ENCODE data around the gene OSBPL8. TPM values are rescaled to one million over a fixed set of nuclear protein-coding genes. Genes with fewer than 3 reads are reported as not detected.

The OSBPL8 gene
- total RNA-seq, 4 donors from 2014 or later: 25.6 to 46.0 (median 43.4) TPM

- no peak for TF ChIP-seq CTCF (IDR thresholded peaks at IDR 0.05 in 4 of 5, conservative IDR thresholded peaks at IDR 0.05 in 1 of 5)
- in situ Hi-C loops (cut with MboI; ENCODE audit: low sequenced_read_pairs in 4 of 4): no loop called here
Observed at GRCh38 chr12:76546889-76547288, 12.7 kb downstream of the OSBPL8 start.

GRCh38 chr12:76545486-76545885 lies 14.1 kb downstream of the OSBPL8 start:
- intact Hi-C loops (cut with DNase I; ENCODE audit: low total_unique reads): no loop called here
- no peak for TF ChIP-seq CTCF (IDR thresholded peaks at IDR 0.05 in 4 of 5, conservative IDR thresholded peaks at IDR 0.05 in 1 of 5)
- no peak for TF ChIP-seq POLR2A (IDR thresholded peaks at IDR 0.05)
- no peak for ATAC-seq
- H3K9me3 ChIP-seq: no peaks in the 10 kb centered on the region
- no peak for DNase-seq
- in situ Hi-C loops (cut with MboI; ENCODE audit: low sequenced_read_pairs in 4 of 4): no loop called here
- H3K27me3 ChIP-seq: no peaks in the 10 kb centered on the region
- no peaks in the 10 kb centered on the region for H3K36me3 ChIP-seq
- no peak overlapping the region for H3K27ac ChIP-seq
- no peak overlapping the region for H3K4me3 ChIP-seq
- H3K4me1 ChIP-seq: peaks cover 41 to 44% of the 10 kb centered on the region in 2 donors

More at GRCh38 chr12:76546889-76547288, 12.7 kb downstream of the OSBPL8 start:
- Histone ChIP-seq H3K27me3 (no peaks in the 10 kb centered on the region), H3K27ac (no peak overlapping the region), H3K9me3 (no peaks in the 10 kb centered on the region), H3K4me3 (no peak overlapping the region), H3K36me3 (no peaks in the 10 kb centered on the region), H3K4me1 (peaks cover 53 to 55% of the 10 kb centered on the region in 2 donors)
- intact Hi-C loops (cut with DNase I; ENCODE audit: low total_unique reads): no loop called here
- DNase-seq (no peak), ATAC-seq (no peak)

- DNase-seq: no peak
- in situ Hi-C loops (cut with MboI; ENCODE audit: low sequenced_read_pairs in 4 of 4): no loop called here
Observed at GRCh38 chr12:76544601-76545261, 14.8 kb downstream of the OSBPL8 start.

GRCh38 chr12:76543813-76544347 lies 15.7 kb downstream of the OSBPL8 start:
- TF ChIP-seq POLR2A (IDR thresholded peaks at IDR 0.05) (no peak), CTCF (IDR thresholded peaks at IDR 0.05 in 4 of 5, conservative IDR thresholded peaks at IDR 0.05 in 1 of 5) (no peak)
- Histone ChIP-seq H3K27ac (no peak overlapping the region), H3K27me3 (no peaks in the 10 kb centered on the region), H3K4me1 (peaks cover 40 to 41% of the 10 kb centered on the region in 2 donors), H3K4me3 (no peak overlapping the region), H3K36me3 (no peaks in the 10 kb centered on the region), H3K9me3 (no peaks in the 10 kb centered on the region)
- in situ Hi-C loops (cut with MboI; ENCODE audit: low sequenced_read_pairs in 4 of 4): no loop called here
- intact Hi-C loops (cut with DNase I; ENCODE audit: low total_unique reads): no loop called here
- DNase-seq (no peak), ATAC-seq (no peak)

More at GRCh38 chr12:76544601-76545261, 14.8 kb downstream of the OSBPL8 start:
- Histone ChIP-seq H3K36me3 (no peaks in the 10 kb centered on the region), H3K27ac (no peak overlapping the region), H3K4me1 (peaks cover 41 to 44% of the 10 kb centered on the region in 2 donors), H3K27me3 (no peaks in the 10 kb centered on the region), H3K4me3 (no peak overlapping the region), H3K9me3 (no peaks in the 10 kb centered on the region)
- intact Hi-C loops (cut with DNase I; ENCODE audit: low total_unique reads): no loop called here
- ATAC-seq: no peak
- TF ChIP-seq CTCF (IDR thresholded peaks at IDR 0.05 in 4 of 5, conservative IDR thresholded peaks at IDR 0.05 in 1 of 5) (no peak), POLR2A (IDR thresholded peaks at IDR 0.05) (no peak)
